SK-N-SH (cell line): ENCODE results near the gene CYP11A1. TPM values are rescaled to one million over a fixed set of nuclear protein-coding genes. Genes with fewer than 3 reads are reported as not detected.

Experiments
- CTCF ChIA-PET: fragments of 300-600, 350-600 bp; formaldehyde crosslinking; extraction: SDS; loops from one replicate; lab custom pipeline; 2021; lab: Yijun Ruan, JAX
- POLR2A ChIA-PET: fragments of 350-600 bp; sonication (Branson Sonifier 250); formaldehyde crosslinking; extraction: SDS; loops from one replicate; lab custom pipeline; 2020; ENCODE audit warnings: antibody characterized with exemption, inconsistent platforms; lab: Yijun Ruan, JAX
- DNase-seq: peaks from one replicate; pipeline ENCODE4 v3.0.0; 2012
- H2AFZ ChIP-seq: fragments of 200-600 bp; sonication (generic); 2 replicates; pipeline ENCODE4 v1.8.1; 2016; ENCODE audit warnings: antibody characterized with exemption, mild to moderate bottlenecking, low read depth
- H3F3A ChIP-seq: fragments of 200-600 bp; sonication (generic); replicated peaks from 2 replicates; pipeline ENCODE3; 2016; ENCODE audit warnings: antibody characterized with exemption, mild to moderate bottlenecking; ENCODE audit not compliant: insufficient read depth
- H3K27ac ChIP-seq, 2 experiments: fragments of 200-500 bp in 1 of 2; fragments of 200-600 bp in 1 of 2; sonication (Bioruptor generic) in 1 of 2; sonication (generic), shearing (Covaris generic) in 1 of 2; 2 replicates each; pipeline versions ENCODE4 v1.5.1 to v1.6.1; 2014 to 2016; ENCODE audit warnings: low read depth in 2 of 2, inconsistent platforms in 1 of 2, low read length in 1 of 2, mild to moderate bottlenecking in 1 of 2, mixed read lengths in 1 of 2
- H3K27me3 ChIP-seq: fragments of 200-600 bp; sonication (generic), shearing (Covaris generic); 2 replicates; pipeline ENCODE4 v1.6.1; 2016; ENCODE audit warnings: mixed run types; ENCODE audit not compliant: insufficient read depth
- H3K36me3 ChIP-seq, 2 experiments: fragments of 200-500 bp in 1 of 2; fragments of 200-600 bp in 1 of 2; sonication (Bioruptor generic) in 1 of 2; sonication (generic) in 1 of 2; replicated peaks in 1 of 2; 2 replicates each; pipeline versions ENCODE3 to v1.5.1; 2014 to 2016; ENCODE audit warnings: low read length in 1 of 2, mild to moderate bottlenecking in 1 of 2; ENCODE audit not compliant: insufficient read depth in 2 of 2, control insufficient read depth in 1 of 2
- H3K4me1 ChIP-seq, 2 experiments: fragments of 200-500 bp in 1 of 2; fragments of 200-600 bp in 1 of 2; sonication (Bioruptor generic) in 1 of 2; sonication (generic), shearing (Covaris generic) in 1 of 2; 2 replicates each; pipeline versions ENCODE4 v1.5.1 to v1.6.1; 2014 to 2016; ENCODE audit warnings: low read depth in 1 of 2, low read length in 1 of 2, mixed run types in 1 of 2; ENCODE audit not compliant: insufficient read depth in 2 of 2, control insufficient read depth in 1 of 2
- H3K4me2 ChIP-seq: fragments of 200-600 bp; sonication (generic), shearing (Covaris generic); 2 replicates; pipeline ENCODE4 v1.6.1; 2017; ENCODE audit warnings: mixed run types
- H3K4me3 ChIP-seq, 2 experiments: fragments of 200-500 bp in 1 of 2; fragments of 200-600 bp in 1 of 2; sonication (Bioruptor generic) in 1 of 2; sonication (generic), shearing (Covaris generic) in 1 of 2; 2 replicates each; pipeline versions ENCODE4 v1.5.1 to v1.8.1; 2014 to 2016; ENCODE audit warnings: low read depth in 2 of 2, inconsistent platforms in 1 of 2, low read length in 1 of 2, mild to moderate bottlenecking in 1 of 2, mixed read lengths in 1 of 2, moderate library complexity in 1 of 2
- H3K79me2 ChIP-seq: fragments of 200-600 bp; sonication (generic); 2 replicates; pipeline ENCODE4 v1.8.1; 2017; ENCODE audit warnings: mild to moderate bottlenecking; ENCODE audit not compliant: insufficient read depth
- H3K9ac ChIP-seq: fragments of 200-600 bp; sonication (generic); 2 replicates; pipeline ENCODE4 v1.6.1; 2017; ENCODE audit warnings: mixed run types
- H3K9me2 ChIP-seq: fragments of 200-600 bp; sonication (generic); 2 replicates; pipeline ENCODE4 v1.6.1; 2017; ENCODE audit warnings: mixed run types
- H3K9me3 ChIP-seq: fragments of 200-600 bp; sonication (generic); 2 replicates; pipeline ENCODE4 v1.6.1; 2017; ENCODE audit warnings: mixed run types, mild to moderate bottlenecking, moderate library complexity
- H4K20me1 ChIP-seq: fragments of 200-600 bp; sonication (generic); 2 replicates; pipeline ENCODE4 v1.6.1; 2017; ENCODE audit warnings: mild to moderate bottlenecking, mixed run types; ENCODE audit not compliant: insufficient read depth
- EP300 ChIP-seq, 2 experiments: IDR thresholded peaks; 2 replicates each; pipeline versions ENCODE4 v1.4.0 to v1.6.1; 2012; ENCODE audit warnings: borderline replicate concordance in 1 of 2, low read depth in 1 of 2, low read length in 1 of 2
- EZH2phosphoT487 ChIP-seq: fragments of 200-600 bp; sonication (generic); IDR thresholded peaks from 2 replicates; pipeline ENCODE4 v1.6.1; 2017; ENCODE audit warnings: low read depth, mixed run types, mild to moderate bottlenecking, antibody characterized with exemption, moderate library complexity, borderline replicate concordance
- FOSL2 ChIP-seq: IDR thresholded peaks from 2 replicates; pipeline ENCODE4 v1.4.0; 2012; ENCODE audit warnings: low read depth, mild to moderate bottlenecking, moderate library complexity, borderline replicate concordance
- FOXJ3 ChIP-seq: sonication (generic); formaldehyde crosslinking; IDR thresholded peaks from 2 replicates; pipeline ENCODE4 v1.5.1; 2020; ENCODE audit warnings: mild to moderate bottlenecking, missing genetic modification reagents
- GABPA ChIP-seq: IDR thresholded peaks from 2 replicates; pipeline ENCODE4 v1.4.0; 2012; ENCODE audit warnings: low read depth, mild to moderate bottlenecking
- GATA2 ChIP-seq: sonication (generic); formaldehyde crosslinking; IDR thresholded peaks from 2 replicates; pipeline ENCODE4 v1.5.0; 2020; ENCODE audit warnings: mild to moderate bottlenecking, missing genetic modification reagents
- JUND ChIP-seq: IDR thresholded peaks from 2 replicates; pipeline ENCODE4 v1.4.0; 2012
- MEF2A ChIP-seq: IDR thresholded peaks from 2 replicates; pipeline ENCODE4 v1.4.0; 2012; ENCODE audit warnings: low read depth, borderline replicate concordance
- MXI1 ChIP-seq: IDR thresholded peaks from 2 replicates; pipeline ENCODE4 v1.6.1; 2012; ENCODE audit warnings: mild to moderate bottlenecking, low read depth, low read length, improper control_type of control experiment
- NFIC ChIP-seq: IDR thresholded peaks from 2 replicates; pipeline ENCODE4 v1.4.0; 2012; ENCODE audit warnings: borderline replicate concordance
- NRF1 ChIP-seq: IDR thresholded peaks from 2 replicates; pipeline ENCODE4 v1.6.1; 2012; ENCODE audit warnings: low read depth, mild to moderate bottlenecking, low read length
- PBX3 ChIP-seq: IDR thresholded peaks from 2 replicates; pipeline ENCODE4; 2012
- POLR2AphosphoS5 ChIP-seq: IDR thresholded peaks from 2 replicates; pipeline ENCODE4 v1.6.1; 2012; ENCODE audit warnings: low read depth, low read length
- RAD21 ChIP-seq: IDR thresholded peaks from 2 replicates; pipeline ENCODE4 v1.6.1; 2012; ENCODE audit warnings: mild to moderate bottlenecking, low read length
- RCOR1 ChIP-seq: fragments of 150-350 bp; IDR thresholded peaks from 2 replicates; pipeline ENCODE4 v1.6.1; 2017; ENCODE audit warnings: antibody characterized with exemption, low read length
- RFX5 ChIP-seq: IDR thresholded peaks from 2 replicates; pipeline ENCODE4 v1.6.1; 2012; ENCODE audit warnings: mild to moderate bottlenecking, improper control_type of control experiment, low read length
- RXRA ChIP-seq: IDR thresholded peaks from 2 replicates; pipeline ENCODE4 v1.4.0; 2012; ENCODE audit warnings: low read depth, mild to moderate bottlenecking, borderline replicate concordance
- SIN3A ChIP-seq: IDR thresholded peaks from 2 replicates; pipeline ENCODE4 v1.6.1; 2012; ENCODE audit warnings: low read depth, mild to moderate bottlenecking, low read length, moderate library complexity, borderline replicate concordance
- SMC3 ChIP-seq: IDR thresholded peaks from 2 replicates; pipeline ENCODE4 v1.6.1; 2012; ENCODE audit warnings: low read depth, low read length, improper control_type of control experiment
- TAF1 ChIP-seq: IDR thresholded peaks from 2 replicates; pipeline ENCODE4 v1.6.1; 2012; ENCODE audit warnings: low read depth, mild to moderate bottlenecking, low read length, moderate library complexity, borderline replicate concordance
- YY1 ChIP-seq: IDR thresholded peaks from 2 replicates; pipeline ENCODE4 v1.4.0; 2012; ENCODE audit warnings: low read depth, mild to moderate bottlenecking
- ZBTB33 ChIP-seq: IDR thresholded peaks from 2 replicates; pipeline ENCODE4 v1.4.0; 2012; ENCODE audit warnings: low read depth, borderline replicate concordance
- WGBS: methylation state at CpG from one replicate; pipeline ENCODE4 v1.1.6; 2017; ENCODE audit warnings: low lambda C conversion rate; 5-methylcytosine and 5-hydroxymethylcytosine counted together
- polyA plus RNA-seq, 3 experiments: library from polyadenylated mRNA; depleted of rRNA; stranded (reverse); fragments of >200 nt; gene quantifications; 2 replicates each; pipeline ENCODE4 v1.2.3, GENCODE V29; 2012
- TF ChIP-seq, protein P1 (sequence below): fragments of 200-600 bp; sonication (generic); IDR thresholded peaks from 2 replicates; pipeline ENCODE4 v1.6.1; 2017; ENCODE audit warnings: antibody characterized with exemption, mild to moderate bottlenecking, moderate library complexity
- TF ChIP-seq, protein P2 (sequence below): IDR thresholded peaks from 2 replicates; pipeline ENCODE4 v1.4.0; 2012; ENCODE audit warnings: low read depth

Gene CYP11A1
- polyA plus RNA-seq, 1 of the 3 experiments (the other 2 are of a cell fraction), result 0.08 TPM

GRCh38 chr15:74376226-74376625, 8.8 kb upstream of the CYP11A1 start (continued):
- TF ChIP-seq, protein P1, sequence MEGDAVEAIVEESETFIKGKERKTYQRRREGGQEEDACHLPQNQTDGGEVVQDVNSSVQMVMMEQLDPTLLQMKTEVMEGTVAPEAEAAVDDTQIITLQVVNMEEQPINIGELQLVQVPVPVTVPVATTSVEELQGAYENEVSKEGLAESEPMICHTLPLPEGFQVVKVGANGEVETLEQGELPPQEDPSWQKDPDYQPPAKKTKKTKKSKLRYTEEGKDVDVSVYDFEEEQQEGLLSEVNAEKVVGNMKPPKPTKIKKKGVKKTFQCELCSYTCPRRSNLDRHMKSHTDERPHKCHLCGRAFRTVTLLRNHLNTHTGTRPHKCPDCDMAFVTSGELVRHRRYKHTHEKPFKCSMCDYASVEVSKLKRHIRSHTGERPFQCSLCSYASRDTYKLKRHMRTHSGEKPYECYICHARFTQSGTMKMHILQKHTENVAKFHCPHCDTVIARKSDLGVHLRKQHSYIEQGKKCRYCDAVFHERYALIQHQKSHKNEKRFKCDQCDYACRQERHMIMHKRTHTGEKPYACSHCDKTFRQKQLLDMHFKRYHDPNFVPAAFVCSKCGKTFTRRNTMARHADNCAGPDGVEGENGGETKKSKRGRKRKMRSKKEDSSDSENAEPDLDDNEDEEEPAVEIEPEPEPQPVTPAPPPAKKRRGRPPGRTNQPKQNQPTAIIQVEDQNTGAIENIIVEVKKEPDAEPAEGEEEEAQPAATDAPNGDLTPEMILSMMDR, result no peak
- TF ChIP-seq, all 33 proteins: peak for 0

DNA sequence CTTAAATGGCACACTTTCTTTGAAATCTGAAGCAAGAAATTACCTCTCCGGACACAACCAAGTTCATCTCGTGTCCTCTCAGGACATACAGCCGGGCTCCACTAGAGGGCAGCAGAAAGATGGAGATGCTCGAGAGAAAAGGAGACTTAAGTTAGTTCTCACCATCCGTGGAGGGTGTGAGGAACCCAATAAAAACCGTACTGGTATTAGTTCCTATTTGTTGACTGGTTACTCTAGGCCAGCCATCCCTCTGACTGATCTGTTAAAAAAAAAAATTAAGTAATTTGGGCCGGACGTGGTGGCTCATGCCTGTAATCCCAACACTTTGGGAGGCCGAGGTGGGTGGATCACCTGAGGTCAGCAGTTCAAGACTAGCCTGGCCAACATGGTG, 7.9 kb upstream of the CYP11A1 start:
- peak; percentile 44; the same call in 1 of the 2 replicates for TF ChIP-seq MXI1
- TF ChIP-seq RXRA, result no peak
- no peak for TF ChIP-seq SIN3A
- no peak for TF ChIP-seq MEF2A
- TF ChIP-seq, protein P1, result peak; percentile 92
- TF ChIP-seq NFIC, result no peak
- peak; percentile 60 for TF ChIP-seq SMC3
- no peak for TF ChIP-seq EP300 (IDR thresholded peaks at IDR 0.05; ENCODE audit: borderline replicate concordance in 1 of 2, low read depth in 1 of 2, low read length in 1 of 2)
- TF ChIP-seq FOSL2, result no peak
- TF ChIP-seq TAF1, result no peak
- no peak for TF ChIP-seq GATA2 (CRISPR knock-in tag)
- TF ChIP-seq, protein P2, sequence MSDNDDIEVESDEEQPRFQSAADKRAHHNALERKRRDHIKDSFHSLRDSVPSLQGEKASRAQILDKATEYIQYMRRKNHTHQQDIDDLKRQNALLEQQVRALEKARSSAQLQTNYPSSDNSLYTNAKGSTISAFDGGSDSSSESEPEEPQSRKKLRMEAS, result no peak
- no peak for TF ChIP-seq JUND
- no peak for TF ChIP-seq PBX3
- peak; percentile 79 for TF ChIP-seq RAD21
- no peak for TF ChIP-seq POLR2AphosphoS5
- no peak for TF ChIP-seq FOXJ3 (CRISPR knock-in tag)
- no peak for TF ChIP-seq EZH2phosphoT487
- TF ChIP-seq NRF1, result no peak
- TF ChIP-seq RFX5, result peak; percentile 34; the same call in 1 of the 2 replicates
- no peak for TF ChIP-seq ZBTB33
- no peak for TF ChIP-seq GABPA
- TF ChIP-seq YY1, result no peak
- TF ChIP-seq RCOR1, result no peak
- TF ChIP-seq, all 33 proteins: peak for 5
- H4K20me1 ChIP-seq, result no peaks in the 10 kb centered on the region
- no peaks in the 10 kb centered on the region for H3K9me3 ChIP-seq
- H3K4me3 ChIP-seq, result peak overlapping the region in 1 of 2 experiments; percentile 18; a peak in 1 of 4 replicates
- 3% methylated on average over 8 of the region's 9 CpGs for WGBS
- peaks cover 0 to 12% of the 10 kb centered on the region in 2 experiments; a peak in 1 of 4 replicates for H3K4me1 ChIP-seq
- POLR2A ChIA-PET, result no interaction called here
- H3K9me2 ChIP-seq, result no peaks in the 10 kb centered on the region
- H3K36me3 ChIP-seq, result no peaks in the 10 kb centered on the region
- DNase-seq, result peak; percentile 79
- no peak overlapping the region for H3K27ac ChIP-seq
- no peaks in the 10 kb centered on the region for H3K79me2 ChIP-seq
- CTCF ChIA-PET, result interaction anchor here (0.8 to 23.8 kb wide), 35 partner anchors 10 to 402 kb away, joined by 3 to 779 read pairs (median 4); partner anchors contain the start of genes ARID3B, SEMA7A and UBL7
- peaks cover 27% of the 10 kb centered on the region for H3K27me3 ChIP-seq
- H3F3A ChIP-seq, result no peaks in the 10 kb centered on the region
- no peak overlapping the region for H2AFZ ChIP-seq
- peak overlapping the region; percentile 100; the same call in 1 of the 2 replicates for H3K4me2 ChIP-seq
- H3K9ac ChIP-seq, result no peak overlapping the region
